OCI-LY1 (cell line): Measurements from ENCODE around the gene DBH.

Experiments used
- CTCF ChIP-seq: fragments of 200-600 bp; sonication (generic), shearing (Covaris generic); IDR thresholded peaks from 2 replicates; pipeline ENCODE4 v1.5.1; 2017; ENCODE audit warnings: mild to moderate bottlenecking, antibody characterized with exemption, low read length, moderate library complexity, mixed read lengths
- EZH2 ChIP-seq: fragments of 200-600 bp; sonication (generic), shearing (Covaris generic); IDR thresholded peaks from 2 replicates; pipeline ENCODE4 v1.8.0; 2017; ENCODE audit warnings: borderline replicate concordance, mixed run types, mild to moderate bottlenecking, antibody characterized with exemption, low read length, moderate library complexity, mixed read lengths

- TF ChIP-seq CTCF: no peak
- TF ChIP-seq EZH2: no peak
Observed at GRCh38 chr9:133656211-133657119, 20.3 kb downstream of the DBH start.
